ENCODE results near the gene AANAT.
"Not testable (repeated sequence)": the region's sequence is repeated elsewhere in the genome, so short reads cannot be mapped to it uniquely, and the experiment has no call there.

The AANAT gene

GRCh38 chr17:76508472-76509063 lies 41.2 kb downstream of the AANAT start:
- DNase-seq, result not testable (repeated sequence)

- no peak for DNase-seq
Observed at GRCh38 chr17:76510831-76511244, 43.4 kb downstream of the AANAT start.

GRCh38 chr17:76511668-76512365 lies 44.4 kb downstream of the AANAT start:
- DNase-seq, result peak; percentile 90

- DNase-seq, result no peak
Observed at GRCh38 chr17:76512366-76513305, 45.2 kb downstream of the AANAT start.

- DNase-seq, result no peak
Observed at GRCh38 chr17:76513306-76513692, 45.9 kb downstream of the AANAT start.

GRCh38 chr17:76514355-76514754 lies 47.0 kb downstream of the AANAT start:
- DNase-seq, result not testable (repeated sequence)

GRCh38 chr17:76515274-76515949 lies 48.0 kb downstream of the AANAT start:
- peak; percentile 99 for DNase-seq

GRCh38 chr17:76517638-76518038 lies 50.2 kb downstream of the AANAT start:
- DNase-seq, result peak; percentile 92

- DNase-seq, result no peak
Observed at GRCh38 chr17:76519048-76519966, 51.9 kb downstream of the AANAT start.

All from inflammatory macrophage treated with lipopolysaccharide for 4 hours (primary cell).